Liver (tissue), 9 donors: Measurements from ENCODE around the gene ZNF423. TPM values are rescaled to one million over a fixed set of nuclear protein-coding genes. Genes with fewer than 3 reads are reported as not detected.

Experiments
- DNase-seq: peaks from one replicate; pipeline ENCODE4 v3.0.0-alpha.2; 2017; ENCODE audit warnings: low spot score
- H3K27ac ChIP-seq, 2 donors: one replicate each; pipeline ENCODE4 v1.7.0; 2013; ENCODE audit warnings: inconsistent platforms in 2 of 2, low read length in 2 of 2, control low read depth in 1 of 2, low read depth in 1 of 2, mild to moderate bottlenecking in 1 of 2
- H3K27me3 ChIP-seq, 4 donors: one replicate each; pipeline versions ENCODE4 v1.6.1 to v1.7.0; 2013; ENCODE audit warnings: low read length in 3 of 4, inconsistent platforms in 1 of 4, mild to moderate bottlenecking in 1 of 4, moderate library complexity in 1 of 4; ENCODE audit not compliant: control insufficient read depth in 4 of 4, insufficient read depth in 4 of 4
- H3K36me3 ChIP-seq, 4 donors: one replicate each; pipeline versions ENCODE4 v1.6.1 to v1.7.0; 2013; ENCODE audit warnings: low read length in 3 of 4, mild to moderate bottlenecking in 3 of 4, low read depth in 1 of 4, moderate library complexity in 1 of 4; ENCODE audit not compliant: control insufficient read depth in 4 of 4, insufficient read depth in 3 of 4
- H3K4me1 ChIP-seq, 4 donors: one replicate each; pipeline versions ENCODE4 v1.6.1 to v1.7.0; 2013; ENCODE audit warnings: low read length in 3 of 4, mild to moderate bottlenecking in 3 of 4, moderate library complexity in 1 of 4; ENCODE audit not compliant: control insufficient read depth in 4 of 4, insufficient read depth in 4 of 4
- H3K4me3 ChIP-seq, 3 donors: one replicate each; pipeline versions ENCODE4 v1.6.1 to v1.7.0; 2013; ENCODE audit warnings: low read length in 3 of 3, control low read depth in 1 of 3, low read depth in 1 of 3, mild to moderate bottlenecking in 1 of 3
- H3K9ac ChIP-seq, 2 donors: one replicate each; pipeline ENCODE4 v1.7.0; 2013; ENCODE audit warnings: low read length in 2 of 2, mild to moderate bottlenecking in 2 of 2, moderate library complexity in 2 of 2, control low read depth in 1 of 2, low read depth in 1 of 2
- H3K9me3 ChIP-seq, 4 donors: one replicate each; pipeline versions ENCODE4 v1.6.1 to v1.7.0; 2013; ENCODE audit warnings: low read length in 3 of 4; ENCODE audit not compliant: control insufficient read depth in 4 of 4
- EGR1 ChIP-seq, 2 donors: IDR thresholded peaks; 2 replicates each; pipeline ENCODE4 v1.6.1; 2016 to 2018; ENCODE audit warnings: antibody characterized with exemption in 2 of 2, low read depth in 2 of 2
- FOXA2 ChIP-seq: IDR thresholded peaks from 2 replicates; pipeline ENCODE4 v1.6.1; 2016; ENCODE audit warnings: antibody characterized with exemption
- HNF4A ChIP-seq, 2 donors: conservative IDR thresholded peaks; 2 replicates each; pipeline ENCODE4 v1.6.1; 2016; ENCODE audit warnings: antibody characterized with exemption in 2 of 2, mild to moderate bottlenecking in 2 of 2
- HNF4G ChIP-seq: IDR thresholded peaks from 2 replicates; pipeline ENCODE4 v1.6.1; 2016; ENCODE audit warnings: antibody characterized with exemption
- JUND ChIP-seq, 2 donors: IDR thresholded peaks; 2 replicates each; pipeline ENCODE4 v1.6.1; 2016; ENCODE audit warnings: antibody characterized with exemption in 2 of 2
- NR2F2 ChIP-seq: IDR thresholded peaks from 2 replicates; pipeline ENCODE4 v1.6.1; 2016; ENCODE audit warnings: antibody characterized with exemption
- RAD21 ChIP-seq, 2 donors: IDR thresholded peaks; 2 replicates each; pipeline ENCODE4 v1.6.1; 2016; ENCODE audit warnings: antibody characterized with exemption in 2 of 2, mild to moderate bottlenecking in 2 of 2
- RXRA ChIP-seq, 2 donors: IDR thresholded peaks; 2 replicates each; pipeline ENCODE4 v1.6.1; 2017 to 2018; ENCODE audit warnings: antibody characterized with exemption in 2 of 2, mild to moderate bottlenecking in 1 of 2
- SP1 ChIP-seq: IDR thresholded peaks from 2 replicates; pipeline ENCODE4 v1.6.1; 2018; ENCODE audit warnings: antibody characterized with exemption, mild to moderate bottlenecking
- TAF1 ChIP-seq: conservative IDR thresholded peaks from 2 replicates; pipeline ENCODE4 v1.6.1; 2016; ENCODE audit warnings: antibody characterized with exemption, mild to moderate bottlenecking
- YY1 ChIP-seq: IDR thresholded peaks from 2 replicates; pipeline ENCODE4 v1.6.1; 2016; ENCODE audit warnings: antibody characterized with exemption, mild to moderate bottlenecking
- ZBTB33 ChIP-seq: IDR thresholded peaks from 2 replicates; pipeline ENCODE4 v1.6.1; 2016; ENCODE audit warnings: antibody characterized with exemption
- WGBS: extraction: QIAGEN DNeasy Blood & Tissue Kit; methylation state at CpG from one replicate; pipeline ENCODE4 v1.1.7; 2013; 5-methylcytosine and 5-hydroxymethylcytosine counted together
- polyA plus RNA-seq, 2 donors: library from polyadenylated mRNA; stranded (reverse) in 1 of 2; unstranded in 1 of 2; fragments of 200-250 nt in 1 of 2; fragments of >200 nt in 1 of 2; fragmentation: Nextera tagmentation in 1 of 2; extraction: Ambion mirVana in 1 of 2; gene quantifications; one replicate each; pipeline versions ENCODE4 v1.2.1 to v1.2.3, GENCODE V29; 2013 to 2015
- total RNA-seq, 2 donors: library from RNA; depleted of rRNA; stranded (reverse); fragments of >200 nt; gene quantifications; one replicate each; pipeline ENCODE4 v1.2.3, GENCODE V29; 2014
- TF ChIP-seq, protein P1 (sequence below): IDR thresholded peaks from 2 replicates; pipeline ENCODE4 v1.6.1; 2016; ENCODE audit warnings: antibody characterized with exemption, mild to moderate bottlenecking
- TF ChIP-seq, protein P2 (sequence below): IDR thresholded peaks from 2 replicates; pipeline ENCODE4 v1.6.1; 2016; ENCODE audit warnings: antibody characterized with exemption
- TF ChIP-seq, protein P3 (sequence below): fragments of 150-350 bp; IDR thresholded peaks from 2 replicates; pipeline ENCODE4 v1.5.1; 2017; ENCODE audit warnings: improper control_type of control experiment, low read depth, low read length; ENCODE audit not compliant: missing input control
- donor health status: healthy.
- donor health status: healthy.
- donor health status: healthy.
- donor health status: healthy.
- donor health status: healthy.

ZNF423 gene
- total and polyA plus RNA-seq, 4 donors = 0.24 to 1.6 (median 0.39) TPM

DNA sequence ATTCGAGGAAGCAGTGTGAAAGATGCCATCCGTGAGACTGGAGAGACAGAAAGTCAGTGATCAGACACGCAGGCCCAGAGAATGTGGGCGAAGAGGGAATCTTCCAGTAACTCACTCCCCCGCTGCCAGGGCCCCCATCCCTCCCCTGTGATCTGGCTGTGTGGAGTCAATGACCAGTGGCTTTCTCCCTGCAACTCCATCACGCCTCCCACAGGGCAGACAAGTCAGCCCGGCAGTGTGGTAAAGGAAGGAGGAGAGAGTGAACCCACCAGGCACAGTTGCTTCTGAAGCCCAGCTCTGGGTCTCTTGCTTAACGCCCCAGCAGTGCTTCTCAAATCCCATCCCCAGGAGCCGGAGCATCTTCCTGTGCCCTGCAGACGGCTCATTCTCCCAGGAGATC is 142.1 kb downstream of the ZNF423 start:
- no peaks in the 10 kb centered on the region for H3K36me3 ChIP-seq
- no peak for DNase-seq
- TF ChIP-seq SP1 (no peak), TAF1 (no peak), JUND (IDR thresholded peaks at IDR 0.05) (no peak)
- TF ChIP-seq, protein P1, sequence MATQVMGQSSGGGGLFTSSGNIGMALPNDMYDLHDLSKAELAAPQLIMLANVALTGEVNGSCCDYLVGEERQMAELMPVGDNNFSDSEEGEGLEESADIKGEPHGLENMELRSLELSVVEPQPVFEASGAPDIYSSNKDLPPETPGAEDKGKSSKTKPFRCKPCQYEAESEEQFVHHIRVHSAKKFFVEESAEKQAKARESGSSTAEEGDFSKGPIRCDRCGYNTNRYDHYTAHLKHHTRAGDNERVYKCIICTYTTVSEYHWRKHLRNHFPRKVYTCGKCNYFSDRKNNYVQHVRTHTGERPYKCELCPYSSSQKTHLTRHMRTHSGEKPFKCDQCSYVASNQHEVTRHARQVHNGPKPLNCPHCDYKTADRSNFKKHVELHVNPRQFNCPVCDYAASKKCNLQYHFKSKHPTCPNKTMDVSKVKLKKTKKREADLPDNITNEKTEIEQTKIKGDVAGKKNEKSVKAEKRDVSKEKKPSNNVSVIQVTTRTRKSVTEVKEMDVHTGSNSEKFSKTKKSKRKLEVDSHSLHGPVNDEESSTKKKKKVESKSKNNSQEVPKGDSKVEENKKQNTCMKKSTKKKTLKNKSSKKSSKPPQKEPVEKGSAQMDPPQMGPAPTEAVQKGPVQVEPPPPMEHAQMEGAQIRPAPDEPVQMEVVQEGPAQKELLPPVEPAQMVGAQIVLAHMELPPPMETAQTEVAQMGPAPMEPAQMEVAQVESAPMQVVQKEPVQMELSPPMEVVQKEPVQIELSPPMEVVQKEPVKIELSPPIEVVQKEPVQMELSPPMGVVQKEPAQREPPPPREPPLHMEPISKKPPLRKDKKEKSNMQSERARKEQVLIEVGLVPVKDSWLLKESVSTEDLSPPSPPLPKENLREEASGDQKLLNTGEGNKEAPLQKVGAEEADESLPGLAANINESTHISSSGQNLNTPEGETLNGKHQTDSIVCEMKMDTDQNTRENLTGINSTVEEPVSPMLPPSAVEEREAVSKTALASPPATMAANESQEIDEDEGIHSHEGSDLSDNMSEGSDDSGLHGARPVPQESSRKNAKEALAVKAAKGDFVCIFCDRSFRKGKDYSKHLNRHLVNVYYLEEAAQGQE = no peak
- TF ChIP-seq, protein P2, sequence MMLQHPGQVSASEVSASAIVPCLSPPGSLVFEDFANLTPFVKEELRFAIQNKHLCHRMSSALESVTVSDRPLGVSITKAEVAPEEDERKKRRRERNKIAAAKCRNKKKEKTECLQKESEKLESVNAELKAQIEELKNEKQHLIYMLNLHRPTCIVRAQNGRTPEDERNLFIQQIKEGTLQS = no peak
- no peaks in the 10 kb centered on the region for H3K4me1 ChIP-seq
- H3K27ac ChIP-seq = no peak overlapping the region
- no peaks in the 10 kb centered on the region for H3K9me3 ChIP-seq
- H3K4me3 ChIP-seq = no peak overlapping the region
- H3K9ac ChIP-seq = no peak overlapping the region
- WGBS = 86% methylated on average over 10 of the region's 10 CpGs
- H3K27me3 ChIP-seq = no peaks in the 10 kb centered on the region

- TF ChIP-seq EGR1 (IDR thresholded peaks at IDR 0.05; ENCODE audit: low read depth in 2 of 2) (no peak), HNF4A (conservative IDR thresholded peaks at IDR 0.05) (no peak)
- no peak for DNase-seq
- Histone ChIP-seq H3K27ac (no peak overlapping the region), H3K27me3 (no peaks in the 10 kb centered on the region), H3K4me3 (no peak overlapping the region), H3K36me3 (no peaks in the 10 kb centered on the region), H3K4me1 (no peaks in the 10 kb centered on the region), H3K9me3 (no peaks in the 10 kb centered on the region), H3K9ac (no peak overlapping the region)
- 79% methylated on average over 16 of the region's 16 CpGs for WGBS
Measured at GRCh38 chr16:49712542-49712941, 143.4 kb downstream of the ZNF423 start.

- H3K9ac ChIP-seq = no peak overlapping the region
- TF ChIP-seq TAF1 (no peak), HNF4G (no peak), FOXA2 (no peak), JUND (IDR thresholded peaks at IDR 0.05) (no peak), YY1 (no peak), HNF4A (conservative IDR thresholded peaks at IDR 0.05) (no peak), RAD21 (IDR thresholded peaks at IDR 0.05) (no peak), SP1 (no peak), RXRA (IDR thresholded peaks at IDR 0.05) (no peak), EGR1 (IDR thresholded peaks at IDR 0.05; ENCODE audit: low read depth in 2 of 2) (no peak), NR2F2 (no peak), ZBTB33 (no peak)
- TF ChIP-seq, protein P3, sequence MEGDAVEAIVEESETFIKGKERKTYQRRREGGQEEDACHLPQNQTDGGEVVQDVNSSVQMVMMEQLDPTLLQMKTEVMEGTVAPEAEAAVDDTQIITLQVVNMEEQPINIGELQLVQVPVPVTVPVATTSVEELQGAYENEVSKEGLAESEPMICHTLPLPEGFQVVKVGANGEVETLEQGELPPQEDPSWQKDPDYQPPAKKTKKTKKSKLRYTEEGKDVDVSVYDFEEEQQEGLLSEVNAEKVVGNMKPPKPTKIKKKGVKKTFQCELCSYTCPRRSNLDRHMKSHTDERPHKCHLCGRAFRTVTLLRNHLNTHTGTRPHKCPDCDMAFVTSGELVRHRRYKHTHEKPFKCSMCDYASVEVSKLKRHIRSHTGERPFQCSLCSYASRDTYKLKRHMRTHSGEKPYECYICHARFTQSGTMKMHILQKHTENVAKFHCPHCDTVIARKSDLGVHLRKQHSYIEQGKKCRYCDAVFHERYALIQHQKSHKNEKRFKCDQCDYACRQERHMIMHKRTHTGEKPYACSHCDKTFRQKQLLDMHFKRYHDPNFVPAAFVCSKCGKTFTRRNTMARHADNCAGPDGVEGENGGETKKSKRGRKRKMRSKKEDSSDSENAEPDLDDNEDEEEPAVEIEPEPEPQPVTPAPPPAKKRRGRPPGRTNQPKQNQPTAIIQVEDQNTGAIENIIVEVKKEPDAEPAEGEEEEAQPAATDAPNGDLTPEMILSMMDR = no peak
- TF ChIP-seq, protein P1 = no peak
- TF ChIP-seq, protein P2 = no peak
- H3K4me3 ChIP-seq = no peak overlapping the region
- H3K27me3 ChIP-seq = no peaks in the 10 kb centered on the region
- no peaks in the 10 kb centered on the region for H3K4me1 ChIP-seq
- no peak overlapping the region for H3K27ac ChIP-seq
- no peak for DNase-seq
- WGBS = 91% methylated on average over 9 of the region's 9 CpGs
- H3K36me3 ChIP-seq = no peaks in the 10 kb centered on the region
- H3K9me3 ChIP-seq = no peaks in the 10 kb centered on the region
Measured at GRCh38 chr16:49712106-49712505, 143.8 kb downstream of the ZNF423 start.
